Activated naive CD8-positive, alpha-beta T cell treated with anti-CD3 and anti-CD28 coated beads, Interleukin-2, amount 10 ng/mL, durations not matched to agents 7 days and 5 days (primary cell): ENCODE results near the gene UROS. TPM values are rescaled to one million over a fixed set of nuclear protein-coding genes. Genes with fewer than 3 reads are reported as not detected.

Source experiments
- ATAC-seq: fragments of 150-1000 bp; cut with Tn5 transposase; one replicate; pipeline ENCODE4 v1.10.0; 2021; ENCODE audit warnings: low read depth, moderate library complexity
- POLR2A ChIA-PET: fragments of 350-600 bp; sonication (Branson Sonifier 250); formaldehyde crosslinking; loops from one replicate; lab custom pipeline; 2021; ENCODE audit warnings: antibody characterized with exemption; lab: Charles Lee
- DNase-seq: peaks from one replicate; pipeline ENCODE4 v3.0.0; 2021
- H3K27ac Mint-ChIP-seq: one replicate; pipeline ENCODE4 v1.8.0; 2022; ENCODE audit warnings: mild to moderate bottlenecking, mixed read lengths
- H3K27me3 Mint-ChIP-seq: one replicate; pipeline ENCODE4 v1.8.0; 2022; ENCODE audit warnings: mild to moderate bottlenecking, moderate library complexity, mixed read lengths
- H3K36me3 Mint-ChIP-seq: one replicate; pipeline ENCODE4 v1.8.0; 2021; ENCODE audit warnings: mild to moderate bottlenecking, mixed read lengths
- H3K4me1 Mint-ChIP-seq: one replicate; pipeline ENCODE4 v1.8.0; 2021; ENCODE audit warnings: mixed read lengths
- H3K4me3 Mint-ChIP-seq: one replicate; pipeline ENCODE4 v1.8.0; 2022; ENCODE audit warnings: mild to moderate bottlenecking, moderate library complexity, mixed read lengths
- H3K9me3 Mint-ChIP-seq: one replicate; pipeline ENCODE4 v1.8.0; 2021; ENCODE audit warnings: mixed read lengths
- total RNA-seq, 2 experiments: library from RNA; stranded (reverse); gene quantifications; one replicate each; pipeline ENCODE4 v1.2.3, GENCODE V29; 2021

UROS gene
- total RNA-seq, 2 experiments from 2014 or later: 45.4 to 45.9 TPM

DNA sequence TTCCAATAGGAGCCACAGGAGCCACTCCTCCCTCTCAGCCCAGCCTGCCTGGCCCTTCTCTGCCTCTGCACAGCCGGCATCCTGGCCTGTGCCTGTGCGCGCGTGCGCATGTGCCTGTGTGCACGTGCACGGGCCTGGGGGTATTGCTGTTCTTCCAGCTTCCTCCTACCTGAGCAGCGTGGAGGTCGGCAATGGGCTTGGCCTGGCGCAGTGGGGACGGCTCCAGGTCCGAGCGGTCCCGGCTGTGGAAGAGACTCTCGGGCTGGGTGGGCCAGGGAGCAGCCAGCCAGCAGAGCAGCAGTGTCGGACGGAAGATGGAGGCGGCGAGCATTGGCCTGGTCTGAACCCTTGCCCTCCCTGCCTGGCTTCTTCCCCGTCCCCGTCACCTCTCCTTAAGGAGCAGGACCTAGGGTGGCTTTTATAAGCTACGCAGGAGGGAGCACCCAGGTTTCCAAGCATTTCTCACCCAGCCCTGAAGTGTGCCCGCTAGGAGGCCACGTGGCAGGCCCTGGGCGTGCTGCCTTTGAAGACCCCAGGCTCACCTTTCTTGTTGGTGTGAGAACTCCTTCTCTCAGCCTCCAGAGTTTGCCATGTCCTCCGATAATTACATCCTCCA is 47.5 kb downstream of the UROS start, which contains the start of gene MMP21:
Gene MMP21 (minus strand): TSS at position 331 of the 616 bp plus-strand sequence. CDS start 0 bp downstream, at position 331.
- Mint-ChIP-seq H3K36me3 (no peaks in the 10 kb centered on the region), H3K27ac (no peak within 1 kb of the TSS), H3K27me3 (no peaks in the 10 kb centered on the region), H3K4me3 (no peak within 1 kb of the TSS), H3K4me1 (no peaks in the 10 kb centered on the region), H3K9me3 (no peaks in the 10 kb centered on the region)
- ATAC-seq (no peak), DNase-seq (no peak)
- POLR2A ChIA-PET: no interaction called here

DNA sequence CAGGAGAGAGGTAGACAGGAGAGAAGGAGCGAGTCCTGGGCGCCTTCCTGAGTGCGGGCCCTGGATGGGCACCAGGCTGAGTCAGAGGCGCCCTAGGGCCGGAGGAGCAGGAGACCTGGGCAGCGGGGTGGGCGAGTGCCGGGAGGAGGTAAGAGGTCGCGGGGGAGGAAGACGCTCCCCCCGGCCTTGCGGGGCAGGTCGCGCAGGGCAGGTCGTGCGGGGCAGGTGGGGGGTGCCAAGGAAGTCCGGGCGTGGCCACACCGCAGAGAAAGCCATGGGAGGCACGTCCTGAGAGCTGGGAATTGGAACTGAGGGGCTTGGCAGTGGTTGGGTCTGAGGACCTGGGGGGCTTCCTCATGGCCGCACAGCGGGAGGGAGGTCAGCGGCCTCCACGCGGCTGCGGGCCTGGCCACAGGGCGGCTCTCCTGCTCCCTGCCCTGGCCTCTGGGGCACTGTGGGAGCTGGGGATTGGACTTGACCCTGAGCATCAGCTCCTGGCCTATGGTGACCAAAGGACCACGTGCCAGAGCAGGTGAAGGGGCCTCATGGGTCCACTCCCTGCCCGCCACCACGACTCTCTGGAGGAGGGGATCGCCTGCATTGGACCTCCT is 48.4 kb downstream of the UROS start:
- H3K4me1 Mint-ChIP-seq: no peaks in the 10 kb centered on the region
- POLR2A ChIA-PET: no interaction called here
- no peaks in the 10 kb centered on the region for H3K36me3 Mint-ChIP-seq
- no peaks in the 10 kb centered on the region for H3K9me3 Mint-ChIP-seq
- H3K4me3 Mint-ChIP-seq: no peak overlapping the region
- no peaks in the 10 kb centered on the region for H3K27me3 Mint-ChIP-seq
- no peak overlapping the region for H3K27ac Mint-ChIP-seq
- no peak for DNase-seq
- no peak for ATAC-seq

DNA sequence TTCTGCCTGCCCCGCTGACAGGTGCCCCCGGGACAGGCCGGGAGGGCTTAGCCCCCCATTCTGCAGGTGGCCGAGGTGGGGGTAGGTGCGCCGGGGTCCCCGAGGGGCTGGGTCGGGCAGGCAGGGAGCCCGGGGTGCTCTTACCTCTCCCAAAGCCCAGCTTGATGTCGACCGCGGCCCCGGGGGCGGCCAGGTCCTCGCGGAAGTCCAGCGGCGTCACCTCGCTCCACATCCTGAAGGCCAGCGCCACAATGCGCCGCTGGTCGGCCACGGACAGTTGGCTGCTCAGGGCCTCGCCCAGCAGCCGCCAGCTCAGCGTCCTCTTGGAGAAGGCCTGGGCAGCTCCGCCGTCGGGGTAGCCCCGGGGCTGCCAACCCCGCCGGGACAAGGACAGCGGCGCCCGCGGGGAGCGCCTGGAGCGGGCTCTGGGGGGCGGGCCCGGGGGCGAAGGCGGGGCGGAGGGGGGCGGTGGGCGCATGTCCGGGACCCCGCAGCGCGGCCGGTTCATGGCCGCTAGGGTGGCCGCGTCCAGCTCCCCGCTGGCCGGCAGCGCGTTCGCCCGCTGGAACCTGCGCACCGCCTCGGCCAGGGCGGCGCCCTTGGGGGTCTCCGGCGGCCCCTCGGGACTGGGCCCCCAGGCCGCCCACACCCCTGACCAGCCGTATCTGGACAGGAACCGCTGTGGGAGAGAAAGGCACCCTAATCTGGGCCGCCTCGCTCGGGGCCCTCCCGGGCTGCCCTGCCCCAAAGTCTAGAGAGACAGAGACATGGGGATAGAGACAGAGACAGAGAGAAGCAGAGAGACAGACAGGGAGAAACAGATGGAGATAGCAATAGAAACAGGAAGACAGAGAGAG is 49.1 kb downstream of the UROS start:
- no peak overlapping the region for H3K27ac Mint-ChIP-seq
- ATAC-seq: no peak
- no peaks in the 10 kb centered on the region for H3K27me3 Mint-ChIP-seq
- peaks cover 2% of the 10 kb centered on the region for H3K36me3 Mint-ChIP-seq
- POLR2A ChIA-PET: no interaction called here
- DNase-seq: no peak
- no peak overlapping the region for H3K4me3 Mint-ChIP-seq
- H3K4me1 Mint-ChIP-seq: no peaks in the 10 kb centered on the region
- H3K9me3 Mint-ChIP-seq: no peaks in the 10 kb centered on the region

DNA sequence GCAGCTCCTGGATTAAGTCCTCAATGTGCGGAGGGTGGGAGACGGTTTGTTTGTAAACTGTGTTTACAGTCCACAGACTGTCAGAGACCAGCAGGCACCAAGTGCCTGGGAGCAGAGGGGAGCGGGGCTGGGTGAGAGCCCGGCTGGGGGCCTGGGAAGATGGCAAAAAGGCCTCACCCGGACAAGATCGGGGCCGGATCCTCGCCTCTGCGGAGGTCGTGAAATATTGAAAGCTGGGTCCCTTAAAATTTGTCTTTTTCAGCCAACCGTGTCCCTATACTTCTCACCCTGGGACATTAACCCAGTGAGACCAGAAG is 50.2 kb downstream of the UROS start:
- no peak for DNase-seq
- Mint-ChIP-seq H3K4me3 (no peak overlapping the region), H3K27ac (no peak overlapping the region), H3K27me3 (no peaks in the 10 kb centered on the region), H3K36me3 (peaks cover 2% of the 10 kb centered on the region), H3K4me1 (no peaks in the 10 kb centered on the region), H3K9me3 (no peaks in the 10 kb centered on the region)
- POLR2A ChIA-PET: no interaction called here
- no peak for ATAC-seq

DNA sequence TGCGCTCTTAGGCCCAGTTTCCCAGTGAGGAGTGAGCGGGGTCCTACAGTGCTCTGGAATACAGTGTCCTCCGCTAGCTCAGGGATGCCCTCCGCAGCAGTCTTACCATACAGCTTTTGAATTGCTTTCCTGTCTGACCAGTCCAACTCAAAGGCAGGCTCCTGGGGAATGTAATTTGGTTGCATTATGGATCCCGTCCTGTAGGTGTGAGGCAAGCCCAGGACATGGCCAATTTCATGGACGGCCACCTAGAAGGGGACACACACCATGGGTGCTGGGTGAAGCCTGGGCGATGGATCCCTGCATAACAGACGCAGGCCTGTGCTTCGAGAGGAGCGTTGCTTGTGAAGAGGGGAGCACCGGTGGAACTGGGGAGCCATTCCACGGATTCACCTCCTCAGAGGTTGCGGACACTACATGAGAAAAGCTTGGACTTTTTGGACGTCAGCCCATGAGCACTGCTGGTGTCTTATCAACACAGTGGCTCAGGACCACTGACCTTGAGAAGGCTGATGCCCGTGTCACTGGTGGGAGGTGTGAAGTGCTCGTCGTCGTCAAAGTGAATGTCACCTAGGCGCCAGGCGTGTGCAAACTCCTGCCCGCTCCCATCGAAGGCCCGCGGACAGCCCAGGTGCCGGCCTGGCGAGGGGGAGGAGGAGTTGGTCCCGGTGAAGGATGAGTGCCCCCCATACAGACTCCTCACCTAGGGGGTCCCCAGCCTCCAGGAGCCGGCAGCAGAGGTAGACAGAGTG is 50.8 kb downstream of the UROS start:
- H3K27me3 Mint-ChIP-seq: no peaks in the 10 kb centered on the region
- no peak for ATAC-seq
- H3K4me3 Mint-ChIP-seq: no peak overlapping the region
- H3K9me3 Mint-ChIP-seq: no peaks in the 10 kb centered on the region
- POLR2A ChIA-PET: no interaction called here
- H3K36me3 Mint-ChIP-seq: peaks cover 2% of the 10 kb centered on the region
- DNase-seq: no peak
- H3K4me1 Mint-ChIP-seq: no peaks in the 10 kb centered on the region
- H3K27ac Mint-ChIP-seq: no peak overlapping the region

DNA sequence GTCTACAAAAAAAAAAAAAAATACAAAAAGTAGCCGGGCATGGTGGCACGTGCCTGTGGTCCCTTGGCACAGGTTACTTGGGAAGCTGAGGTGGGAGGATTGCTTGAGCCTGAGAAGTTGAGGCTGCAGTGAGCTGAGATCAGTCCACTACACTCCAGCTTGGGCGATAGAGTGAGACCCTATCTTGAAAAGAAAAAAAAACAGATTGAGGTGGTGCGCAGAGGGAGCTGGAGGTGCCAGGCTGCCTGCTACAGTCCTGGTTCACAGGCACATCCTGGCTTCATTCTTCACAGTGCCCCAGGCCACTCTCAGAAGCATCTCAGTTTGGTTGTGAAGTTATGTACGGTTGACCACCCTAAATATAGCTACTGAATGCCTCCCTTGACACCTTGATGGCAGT is 52.2 kb downstream of the UROS start:
- Mint-ChIP-seq H3K4me3 (no peak overlapping the region), H3K36me3 (peaks cover 6% of the 10 kb centered on the region), H3K4me1 (no peaks in the 10 kb centered on the region), H3K27me3 (no peaks in the 10 kb centered on the region), H3K9me3 (no peaks in the 10 kb centered on the region), H3K27ac (no peak overlapping the region)
- POLR2A ChIA-PET: interaction anchor here (0.6 kb wide), 1 partner anchor 1760 kb away, joined by 3 read pairs; no protein-coding TSS in a partner anchor
- no peak for ATAC-seq
- no peak for DNase-seq

DNA sequence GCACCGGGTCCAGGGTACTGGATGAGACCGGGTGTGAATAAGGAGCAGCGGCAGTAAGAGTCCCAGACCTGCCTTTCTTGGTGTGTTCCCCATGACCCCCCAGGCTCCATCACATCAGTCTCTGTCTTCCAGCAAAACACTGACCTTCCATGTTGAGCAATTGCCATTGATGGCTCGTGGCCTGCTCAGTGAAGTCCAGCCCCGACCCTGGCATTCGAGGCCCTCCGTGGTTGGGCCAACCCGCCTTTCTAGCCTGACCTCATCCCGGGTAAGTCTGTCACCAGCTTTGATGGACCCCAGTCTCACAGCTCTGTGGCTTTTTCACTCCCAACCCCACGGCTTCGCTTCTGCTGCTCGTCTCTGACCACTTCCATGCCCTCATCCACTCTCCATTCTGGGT is 53.9 kb downstream of the UROS start:
- Mint-ChIP-seq H3K27me3 (no peaks in the 10 kb centered on the region), H3K4me3 (no peak overlapping the region), H3K27ac (no peak overlapping the region), H3K9me3 (no peaks in the 10 kb centered on the region), H3K36me3 (peaks cover 19% of the 10 kb centered on the region), H3K4me1 (no peaks in the 10 kb centered on the region)
- no peak for ATAC-seq
- POLR2A ChIA-PET: no interaction called here
- DNase-seq: no peak

DNA sequence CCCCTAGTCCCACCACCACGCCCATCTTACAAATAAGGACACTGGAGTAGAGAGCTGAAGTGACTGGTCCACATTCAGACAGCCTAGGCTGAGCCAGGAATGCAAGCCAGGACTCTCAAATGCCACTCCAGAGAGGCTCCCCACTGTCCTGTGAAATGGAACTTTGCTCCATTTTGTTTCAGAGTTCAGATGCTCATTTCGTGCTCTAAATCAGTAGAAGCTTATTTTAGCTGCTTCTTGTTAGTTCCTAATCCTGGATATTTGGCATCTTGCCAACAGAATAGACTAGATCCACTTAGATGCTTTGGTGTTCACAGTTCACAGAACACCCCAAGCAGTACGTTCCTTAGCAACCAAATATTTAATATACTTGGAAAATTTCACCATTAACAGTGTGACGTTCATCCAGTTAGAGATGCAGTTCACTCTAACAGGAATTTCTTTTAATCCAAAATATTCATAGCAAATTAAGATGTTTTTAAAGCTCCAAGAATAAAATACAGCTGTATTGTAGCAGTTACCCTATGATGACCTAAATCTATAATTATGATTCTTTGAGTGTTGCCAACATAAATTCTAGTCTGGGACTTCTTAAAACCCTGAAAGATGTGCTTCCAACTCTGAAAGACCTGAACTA is 54.7 kb downstream of the UROS start:
- ATAC-seq (no peak), DNase-seq (no peak)
- Mint-ChIP-seq H3K27ac (no peak overlapping the region), H3K27me3 (no peaks in the 10 kb centered on the region), H3K36me3 (peaks cover 23% of the 10 kb centered on the region), H3K9me3 (no peaks in the 10 kb centered on the region), H3K4me3 (no peak overlapping the region), H3K4me1 (no peaks in the 10 kb centered on the region)
- POLR2A ChIA-PET: no interaction called here

DNA sequence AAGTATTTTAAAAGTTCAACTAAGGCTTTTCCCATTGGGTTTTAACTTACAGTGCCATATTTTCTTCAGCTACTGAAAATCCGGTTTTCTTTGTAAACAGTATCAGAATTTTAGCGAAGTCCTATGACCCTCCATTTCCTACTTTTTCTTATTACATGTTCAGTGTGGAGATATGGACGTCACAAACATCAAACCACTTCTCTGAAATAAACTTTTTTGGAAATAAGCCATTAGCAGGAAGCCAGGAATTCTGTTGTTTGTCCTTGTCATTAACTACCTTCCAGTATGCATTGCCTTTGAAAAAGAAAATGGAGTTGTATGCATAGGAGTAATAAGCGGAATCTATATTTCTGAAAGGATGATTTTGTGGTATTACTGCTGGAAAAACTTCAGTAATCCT is 56.5 kb downstream of the UROS start:
- DNase-seq (no peak), ATAC-seq (no peak)
- Mint-ChIP-seq H3K27ac (no peak overlapping the region), H3K4me1 (no peaks in the 10 kb centered on the region), H3K27me3 (no peaks in the 10 kb centered on the region), H3K4me3 (no peak overlapping the region), H3K9me3 (no peaks in the 10 kb centered on the region), H3K36me3 (peaks cover 27% of the 10 kb centered on the region)
- POLR2A ChIA-PET: no interaction called here

DNA sequence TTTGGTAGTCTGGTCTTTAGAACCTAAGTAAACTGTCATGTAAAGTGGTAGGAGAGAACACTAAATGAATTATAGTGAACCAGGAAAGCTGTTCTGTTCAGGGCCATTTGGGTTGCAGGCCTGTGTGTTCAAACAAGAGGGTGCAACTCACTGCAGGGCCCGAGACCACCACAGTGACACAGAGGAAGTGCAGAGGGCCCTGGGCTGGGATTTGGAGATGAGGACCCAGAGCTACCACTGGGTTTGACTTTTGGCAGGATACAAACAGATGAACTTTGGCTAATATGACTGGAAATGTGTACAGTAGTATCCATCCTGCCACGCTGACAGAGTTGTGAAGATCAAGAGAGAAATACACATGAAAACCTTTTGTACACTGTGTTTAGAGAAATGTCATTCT is 57.2 kb downstream of the UROS start:
- POLR2A ChIA-PET: no interaction called here
- no peak for DNase-seq
- no peaks in the 10 kb centered on the region for H3K27me3 Mint-ChIP-seq
- no peak overlapping the region for H3K4me3 Mint-ChIP-seq
- no peak overlapping the region for H3K27ac Mint-ChIP-seq
- peaks cover 30% of the 10 kb centered on the region for H3K36me3 Mint-ChIP-seq
- H3K4me1 Mint-ChIP-seq: no peaks in the 10 kb centered on the region
- ATAC-seq: no peak
- no peaks in the 10 kb centered on the region for H3K9me3 Mint-ChIP-seq

DNA sequence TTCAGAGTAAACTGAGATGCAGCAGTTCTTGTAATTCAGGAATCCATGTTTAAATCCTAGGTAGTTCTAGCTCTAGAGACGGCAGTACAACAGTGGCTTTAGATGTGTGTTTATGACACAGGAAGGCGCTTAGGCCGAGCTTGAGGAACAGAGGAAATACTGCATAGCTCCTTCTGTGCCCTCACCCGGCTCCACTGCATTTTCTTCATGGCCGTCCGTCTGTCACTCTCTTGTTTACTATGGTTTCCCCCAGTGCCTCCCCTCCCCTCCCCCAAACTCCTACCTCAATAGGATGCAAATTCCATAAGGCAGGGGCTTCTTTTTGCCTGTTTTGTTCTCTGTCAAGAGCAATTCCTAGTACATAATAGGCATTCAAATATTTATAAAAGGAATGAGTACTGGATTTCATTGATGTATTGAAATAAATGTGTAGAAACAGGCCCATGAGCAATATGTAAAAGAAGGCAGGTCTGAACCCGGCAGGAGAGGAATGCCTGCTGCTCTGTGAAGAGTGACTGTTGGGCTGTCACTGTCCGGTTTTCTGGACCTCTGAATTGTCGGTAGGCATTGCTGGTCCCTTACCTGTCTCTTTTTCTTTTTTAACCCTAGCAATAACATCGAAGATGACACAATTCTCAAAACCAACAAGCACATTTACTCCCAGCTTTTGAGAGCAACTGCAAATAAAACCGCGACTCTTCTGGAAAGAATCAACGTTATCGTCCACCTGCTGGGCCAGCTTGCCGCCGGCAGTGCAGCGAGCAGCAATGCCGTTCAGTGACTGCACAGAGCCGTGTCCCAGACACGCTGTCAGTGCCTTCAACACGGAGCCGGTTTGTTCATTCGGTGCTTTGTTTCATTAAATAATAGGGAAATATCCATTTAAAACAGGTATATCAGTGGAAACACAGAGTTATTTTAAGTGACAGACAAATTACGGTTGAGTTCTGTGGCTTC is 60.1 kb downstream of the UROS start:
- Mint-ChIP-seq H3K9me3 (no peaks in the 10 kb centered on the region), H3K27me3 (no peaks in the 10 kb centered on the region), H3K4me1 (no peaks in the 10 kb centered on the region), H3K27ac (no peak overlapping the region), H3K36me3 (peaks cover 39% of the 10 kb centered on the region), H3K4me3 (no peak overlapping the region)
- POLR2A ChIA-PET: interaction anchor here (0.7 kb wide), 1 partner anchor 32 kb away, joined by 3 read pairs; no protein-coding TSS in a partner anchor
- no peak for ATAC-seq
- DNase-seq: no peak

DNA sequence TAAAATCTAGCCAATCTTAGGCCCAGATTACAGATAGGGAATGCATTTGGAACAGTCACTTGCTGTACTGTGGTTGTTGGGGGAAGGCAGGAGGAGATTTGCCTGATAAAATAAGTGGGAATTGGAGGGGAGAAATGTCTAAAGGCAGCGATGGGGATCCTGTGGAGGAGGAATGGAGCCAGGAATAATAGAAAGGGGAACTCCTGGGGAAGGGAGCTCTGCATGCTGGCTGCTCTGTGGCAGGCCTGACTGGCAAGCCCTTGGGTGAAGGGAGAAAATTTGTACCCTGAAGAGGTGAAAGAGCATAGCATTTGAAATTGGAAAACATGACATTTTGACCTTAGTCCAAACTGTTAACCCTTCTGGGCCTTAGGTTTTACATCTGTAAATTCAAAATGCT is 61.1 kb downstream of the UROS start:
- Mint-ChIP-seq H3K9me3 (no peaks in the 10 kb centered on the region), H3K36me3 (peaks cover 49% of the 10 kb centered on the region), H3K4me1 (peaks cover 2% of the 10 kb centered on the region), H3K27ac (no peak overlapping the region), H3K4me3 (no peak overlapping the region), H3K27me3 (no peaks in the 10 kb centered on the region)
- DNase-seq: no peak
- POLR2A ChIA-PET: no interaction called here
- ATAC-seq: no peak
